Measurements from ENCODE around the gene TEAD4. TPM values are rescaled to one million over a fixed set of nuclear protein-coding genes. Genes with fewer than 3 reads are reported as not detected.

The TEAD4 gene
- total RNA-seq, 1 donor, result 15.2 TPM

GRCh38 chr12:3047961-3048360, 88.8 kb downstream of the TEAD4 start:
- DNase-seq (ENCODE audit: insufficient read length, low spot score, missing footprints), result peak; percentile 69
- no peaks in the 10 kb centered on the region for H3K27me3 ChIP-seq (ENCODE audit: insufficient read depth, low read length)
- H3K4me2 ChIP-seq (ENCODE audit: insufficient read depth, low read length), result no peak overlapping the region

GRCh38 chr12:3048540-3048939, 89.3 kb downstream of the TEAD4 start:
- H4K20me1 ChIP-seq (ENCODE audit: insufficient read depth, low read length), result no peaks in the 10 kb centered on the region
- no peaks in the 10 kb centered on the region for H3K79me2 ChIP-seq (ENCODE audit: insufficient read depth, low read length)
- no peak for DNase-seq (ENCODE audit: insufficient read length, low spot score, missing footprints)
- H3K36me3 ChIP-seq (ENCODE audit: insufficient read depth, low read length), result peaks cover 2% of the 10 kb centered on the region
- no peak overlapping the region for H3K4me3 ChIP-seq (ENCODE audit: insufficient read depth, low read length)
- no peak overlapping the region for H3K27ac ChIP-seq (ENCODE audit: low read depth, low read length)
- no peaks in the 10 kb centered on the region for H3K9me3 ChIP-seq (ENCODE audit: low read depth, low read length)
- no peak for TF ChIP-seq CTCF (IDR thresholded peaks at IDR 0.05; ENCODE audit: extremely low read depth, low read depth, low read length)
- H3K4me2 ChIP-seq (ENCODE audit: insufficient read depth, low read length), result no peak overlapping the region
- H2AFZ ChIP-seq (ENCODE audit: low read length), result no peak overlapping the region
- no peaks in the 10 kb centered on the region for H3K4me1 ChIP-seq (ENCODE audit: insufficient read depth, low read length)
- H3K27me3 ChIP-seq (ENCODE audit: insufficient read depth, low read length), result no peaks in the 10 kb centered on the region

More at GRCh38 chr12:3047961-3048360, 88.8 kb downstream of the TEAD4 start:
- Histone ChIP-seq H2AFZ (ENCODE audit: low read length) (no peak overlapping the region), H3K9me3 (ENCODE audit: low read depth, low read length) (no peaks in the 10 kb centered on the region), H3K4me1 (ENCODE audit: insufficient read depth, low read length) (no peaks in the 10 kb centered on the region), H3K36me3 (ENCODE audit: insufficient read depth, low read length) (peaks cover 2% of the 10 kb centered on the region), H3K79me2 (ENCODE audit: insufficient read depth, low read length) (no peaks in the 10 kb centered on the region), H3K27ac (ENCODE audit: low read depth, low read length) (no peak overlapping the region), H3K4me3 (ENCODE audit: insufficient read depth, low read length) (no peak overlapping the region), H4K20me1 (ENCODE audit: insufficient read depth, low read length) (no peaks in the 10 kb centered on the region)
- no peak for TF ChIP-seq CTCF (IDR thresholded peaks at IDR 0.05; ENCODE audit: extremely low read depth, low read depth, low read length)

GRCh38 chr12:3049176-3049575, 90.0 kb downstream of the TEAD4 start:
- H3K36me3 ChIP-seq (ENCODE audit: insufficient read depth, low read length), result no peaks in the 10 kb centered on the region
- H3K4me2 ChIP-seq (ENCODE audit: insufficient read depth, low read length), result no peak overlapping the region
- no peak overlapping the region for H3K4me3 ChIP-seq (ENCODE audit: insufficient read depth, low read length)
- no peak overlapping the region for H2AFZ ChIP-seq (ENCODE audit: low read length)
- no peaks in the 10 kb centered on the region for H3K9me3 ChIP-seq (ENCODE audit: low read depth, low read length)
- H3K27ac ChIP-seq (ENCODE audit: low read depth, low read length), result no peak overlapping the region
- no peak for TF ChIP-seq CTCF (IDR thresholded peaks at IDR 0.05; ENCODE audit: extremely low read depth, low read depth, low read length)
- H3K79me2 ChIP-seq (ENCODE audit: insufficient read depth, low read length), result no peaks in the 10 kb centered on the region
- no peaks in the 10 kb centered on the region for H4K20me1 ChIP-seq (ENCODE audit: insufficient read depth, low read length)
- no peaks in the 10 kb centered on the region for H3K27me3 ChIP-seq (ENCODE audit: insufficient read depth, low read length)
- H3K4me1 ChIP-seq (ENCODE audit: insufficient read depth, low read length), result no peaks in the 10 kb centered on the region
- DNase-seq (ENCODE audit: insufficient read length, low spot score, missing footprints), result peak; percentile 71

- no peak for TF ChIP-seq CTCF (IDR thresholded peaks at IDR 0.05; ENCODE audit: extremely low read depth, low read depth, low read length)
- no peaks in the 10 kb centered on the region for H3K9me3 ChIP-seq (ENCODE audit: low read depth, low read length)
- no peaks in the 10 kb centered on the region for H3K36me3 ChIP-seq (ENCODE audit: insufficient read depth, low read length)
- no peak overlapping the region for H3K4me3 ChIP-seq (ENCODE audit: insufficient read depth, low read length)
- no peak overlapping the region for H3K27ac ChIP-seq (ENCODE audit: low read depth, low read length)
- H4K20me1 ChIP-seq (ENCODE audit: insufficient read depth, low read length), result no peaks in the 10 kb centered on the region
- H3K79me2 ChIP-seq (ENCODE audit: insufficient read depth, low read length), result no peaks in the 10 kb centered on the region
- H3K27me3 ChIP-seq (ENCODE audit: insufficient read depth, low read length), result no peaks in the 10 kb centered on the region
- no peaks in the 10 kb centered on the region for H3K4me1 ChIP-seq (ENCODE audit: insufficient read depth, low read length)
- H2AFZ ChIP-seq (ENCODE audit: low read length), result no peak overlapping the region
- no peak overlapping the region for H3K4me2 ChIP-seq (ENCODE audit: insufficient read depth, low read length)
- peak; percentile 72 for DNase-seq (ENCODE audit: insufficient read length, low spot score, missing footprints)
These were observed 90.5 kb downstream of the TEAD4 start for GRCh38 chr12:3049611-3050249.

Data from osteoblast (primary cell).